GM21717 (cell line): Measurements from ENCODE around the gene KAT6B.
"Not testable (repeated sequence)": the region's sequence is repeated elsewhere in the genome, so short reads cannot be mapped to it uniquely, and the experiment has no call there.

ENCODE experiments used
- ATAC-seq: cut with Tn5 transposase; IDR thresholded peaks from one replicate; pipeline ENCODE4 v1.9.1; 2021; ENCODE audit warnings: mild to moderate bottlenecking, moderate library complexity; ENCODE audit not compliant: unreplicated experiment

KAT6B gene

GRCh38 chr10:74826142-74827044 is at the start of gene KAT6B:
Gene KAT6B, plus strand, starts transcription at chr10:74826600. Its CDS starts 16,258 bp downstream, at chr10:74842858.
- ATAC-seq: peak; percentile 84

GRCh38 chr10:74778436-74779094 is 47.8 kb upstream of the KAT6B start:
- no peak for ATAC-seq

- not testable (repeated sequence) for ATAC-seq
Observed at GRCh38 chr10:74781870-74782269, 44.5 kb upstream of the KAT6B start.

- no peak for ATAC-seq
Observed at GRCh38 chr10:74784462-74784861, 41.9 kb upstream of the KAT6B start.

GRCh38 chr10:74786126-74786525 is 40.3 kb upstream of the KAT6B start:
- ATAC-seq: no peak

GRCh38 chr10:74787457-74787856 is 38.9 kb upstream of the KAT6B start:
- ATAC-seq: no peak

GRCh38 chr10:74791979-74792378 is 34.4 kb upstream of the KAT6B start:
- not testable (repeated sequence) for ATAC-seq

GRCh38 chr10:74792726-74793125 is 33.7 kb upstream of the KAT6B start:
- ATAC-seq: no peak

- ATAC-seq: not testable (repeated sequence)
Observed at GRCh38 chr10:74793240-74793639, 33.2 kb upstream of the KAT6B start.

- ATAC-seq: no peak
Observed at GRCh38 chr10:74794531-74794930, 31.9 kb upstream of the KAT6B start.

GRCh38 chr10:74797550-74797949 is 28.9 kb upstream of the KAT6B start:
- no peak for ATAC-seq

- no peak for ATAC-seq
Observed at GRCh38 chr10:74799721-74800221, 26.6 kb upstream of the KAT6B start.

GRCh38 chr10:74801447-74801846 is 25.0 kb upstream of the KAT6B start:
- ATAC-seq: no peak

GRCh38 chr10:74808501-74808900 is 17.9 kb upstream of the KAT6B start:
- ATAC-seq: no peak

GRCh38 chr10:74810087-74810486 is 16.3 kb upstream of the KAT6B start:
- no peak for ATAC-seq

- no peak for ATAC-seq
Observed at GRCh38 chr10:74813381-74814259, 12.8 kb upstream of the KAT6B start.

- ATAC-seq: no peak
Observed at GRCh38 chr10:74814797-74815196, 11.6 kb upstream of the KAT6B start.

GRCh38 chr10:74816824-74817498 is 9.4 kb upstream of the KAT6B start:
- ATAC-seq: no peak

- no peak for ATAC-seq
Observed at GRCh38 chr10:74821501-74821900, 4.9 kb upstream of the KAT6B start.

- no peak for ATAC-seq
Observed at GRCh38 chr10:74822101-74822500, 4.3 kb upstream of the KAT6B start.
